ENCODE measurements around the gene ACSM6.
"Not testable (repeated sequence)": the region's sequence is repeated elsewhere in the genome, so short reads cannot be mapped to it uniquely, and the experiment has no call there.

The ACSM6 gene

DNA sequence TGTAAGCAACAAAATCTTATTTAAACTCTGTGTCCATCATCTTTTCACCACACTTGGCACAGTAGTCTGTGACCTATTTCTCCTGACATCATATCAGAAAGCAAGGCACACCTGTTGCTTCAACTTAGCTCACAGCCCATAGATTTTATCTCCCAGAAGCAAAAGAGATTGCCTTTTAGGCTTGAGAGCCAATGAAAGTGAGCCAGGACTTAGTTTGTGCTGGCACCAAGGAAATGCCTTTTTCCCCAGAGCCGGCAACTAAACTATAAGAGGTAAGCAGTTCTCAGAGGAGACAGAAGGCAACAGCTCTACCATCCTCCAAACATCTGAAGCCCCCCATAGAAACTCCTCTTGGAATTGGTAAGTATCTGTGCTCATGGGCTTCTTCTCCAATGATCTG is at the start of gene ACSM6:
Gene ACSM6, plus strand, starts transcription at position 295 of the 400 bp plus-strand sequence. CDS start 248 bp downstream, outside the sequence.
- DNase-seq: no peak

DNA sequence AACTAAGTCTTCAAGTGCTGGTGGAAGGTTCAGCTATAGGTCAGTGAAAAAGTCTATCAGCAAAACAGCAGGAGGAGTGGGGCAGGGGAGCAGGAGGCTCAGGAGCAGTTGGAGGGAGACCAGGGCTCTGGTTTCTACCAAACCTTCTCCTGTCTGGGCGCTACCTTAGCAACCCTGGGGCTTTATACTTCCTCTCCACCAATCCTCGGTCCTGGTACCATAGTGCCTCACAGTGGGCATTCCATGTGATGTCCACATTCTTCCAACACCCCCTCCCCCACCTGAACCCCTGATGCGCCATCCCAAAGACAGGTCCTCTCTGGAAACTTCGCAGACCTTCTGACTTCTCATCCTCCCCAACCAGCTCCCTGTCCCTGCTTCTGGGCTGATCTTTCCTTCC is 25.3 kb upstream of the ACSM6 start:
- DNase-seq: no peak

- no peak for DNase-seq
Measured at GRCh38 chr10:95169522-95169921, 24.5 kb upstream of the ACSM6 start.

GRCh38 chr10:95170790-95171189 is 23.2 kb upstream of the ACSM6 start:
- DNase-seq: no peak

DNA sequence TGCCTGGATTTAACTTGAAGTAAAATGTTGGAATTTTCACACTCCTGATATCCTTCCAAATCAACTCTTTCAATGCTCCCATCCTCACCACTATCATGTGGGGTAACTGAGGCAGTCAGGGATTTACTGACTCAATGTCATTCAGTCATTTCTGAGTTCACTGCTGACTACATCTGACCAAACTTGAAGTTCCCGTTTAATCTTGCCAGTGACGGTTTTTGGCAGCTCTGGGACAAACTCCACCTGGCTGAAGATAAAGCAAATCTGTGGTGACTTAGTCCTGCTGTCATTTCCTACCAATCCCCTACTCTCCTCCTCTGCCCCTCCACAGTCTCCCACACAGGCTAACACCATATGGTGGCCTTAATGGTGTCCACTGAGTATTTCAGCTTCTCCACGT is 22.7 kb upstream of the ACSM6 start:
- DNase-seq: no peak

GRCh38 chr10:95172851-95173250 is 21.2 kb upstream of the ACSM6 start:
- no peak for DNase-seq

- DNase-seq: no peak
Measured at GRCh38 chr10:95176101-95176500, 17.9 kb upstream of the ACSM6 start.

- no peak for DNase-seq
Measured at GRCh38 chr10:95177429-95177828, 16.6 kb upstream of the ACSM6 start.

GRCh38 chr10:95178266-95178665 is 15.8 kb upstream of the ACSM6 start:
- no peak for DNase-seq

DNA sequence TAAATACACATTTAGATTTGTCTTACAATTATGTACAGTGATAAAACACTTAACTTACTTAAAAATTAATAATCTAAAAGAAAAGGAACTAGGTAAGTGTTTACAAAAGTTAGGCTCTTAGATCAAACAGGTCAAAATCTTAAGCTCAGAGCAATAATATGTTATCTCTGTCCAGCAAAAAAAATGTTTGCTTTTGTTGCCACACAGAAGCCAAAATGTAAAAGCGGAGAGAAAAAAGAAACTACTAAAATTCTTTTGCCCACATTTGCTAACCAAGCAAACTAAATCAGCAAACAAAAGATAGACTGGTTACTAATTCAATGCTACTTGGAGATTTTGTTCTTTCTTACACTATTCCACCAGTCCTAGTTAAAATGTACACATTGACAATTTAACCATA is 15.2 kb upstream of the ACSM6 start:
- DNase-seq: no peak

GRCh38 chr10:95181726-95182125 is 12.3 kb upstream of the ACSM6 start:
- peak; percentile 31 for DNase-seq

GRCh38 chr10:95183271-95184230 is 10.5 kb upstream of the ACSM6 start:
- peak; percentile 76 for DNase-seq

GRCh38 chr10:95187617-95188016 is 6.4 kb upstream of the ACSM6 start:
- no peak for DNase-seq

GRCh38 chr10:95188593-95188992 is 5.4 kb upstream of the ACSM6 start:
- DNase-seq: no peak

GRCh38 chr10:95196046-95196445 is 2.0 kb downstream of the ACSM6 start:
- DNase-seq: no peak

DNA sequence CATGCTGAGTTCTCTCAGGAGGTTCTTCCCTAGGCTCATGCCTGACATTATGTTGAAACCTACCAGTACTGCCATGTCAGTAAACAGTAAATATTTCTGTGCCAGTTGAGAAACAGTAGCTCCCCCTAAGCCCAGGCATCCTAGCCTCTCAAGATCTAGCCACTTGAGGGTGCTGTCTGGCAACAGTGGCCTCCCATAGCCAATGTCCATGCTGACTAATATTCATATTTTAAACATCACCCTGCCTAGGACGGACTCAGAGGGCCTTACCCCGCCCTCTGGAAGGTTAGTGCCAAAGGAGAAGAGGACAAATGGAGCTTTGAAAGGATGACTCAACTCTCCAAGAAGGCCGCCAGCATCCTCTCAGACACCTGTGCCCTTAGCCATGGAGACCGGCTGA is 7.7 kb downstream of the ACSM6 start:
- peak; percentile 14 for DNase-seq

GRCh38 chr10:95202865-95203264 is 8.8 kb downstream of the ACSM6 start:
- DNase-seq: not testable (repeated sequence)

DNA sequence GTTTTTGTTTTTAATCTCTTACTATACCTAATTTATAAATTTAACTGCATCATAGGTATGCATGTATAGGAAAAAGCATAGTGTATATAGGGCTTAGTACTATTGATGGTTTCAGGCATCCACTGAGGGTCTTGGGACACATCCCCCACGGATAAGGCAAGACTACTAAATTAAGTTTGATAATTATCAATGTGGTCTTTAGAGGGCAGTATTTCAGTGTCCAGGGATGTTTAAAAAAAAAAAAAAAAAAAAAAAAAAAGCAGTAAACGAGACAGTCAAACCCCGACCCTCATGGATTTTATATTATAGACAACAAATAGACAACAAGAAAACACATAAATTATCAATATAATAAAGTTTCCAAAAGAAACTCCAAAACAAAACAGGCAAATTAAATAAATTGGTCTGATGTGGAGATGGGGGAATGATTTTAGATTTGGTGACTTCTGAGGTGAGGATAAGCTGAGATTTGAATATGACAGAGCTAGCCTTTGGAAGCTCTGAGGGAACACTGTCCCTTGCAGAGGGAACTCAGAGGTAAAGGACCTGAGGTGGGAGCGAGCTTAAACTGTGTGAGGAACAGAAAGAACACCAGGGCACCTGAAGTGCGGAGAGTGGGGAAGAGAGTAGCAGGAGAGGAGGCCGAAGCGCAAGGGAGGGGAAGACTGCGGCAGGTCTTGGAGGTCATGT is 14.8 kb downstream of the ACSM6 start:
- DNase-seq: peak; percentile 15

GRCh38 chr10:95209509-95210127 is 15.6 kb downstream of the ACSM6 start:
- DNase-seq: no peak

GRCh38 chr10:95211606-95212279 is 17.7 kb downstream of the ACSM6 start:
- peak; percentile 25 for DNase-seq

- peak; percentile 42 for DNase-seq
Measured at GRCh38 chr10:95214369-95214768, 20.3 kb downstream of the ACSM6 start.

DNA sequence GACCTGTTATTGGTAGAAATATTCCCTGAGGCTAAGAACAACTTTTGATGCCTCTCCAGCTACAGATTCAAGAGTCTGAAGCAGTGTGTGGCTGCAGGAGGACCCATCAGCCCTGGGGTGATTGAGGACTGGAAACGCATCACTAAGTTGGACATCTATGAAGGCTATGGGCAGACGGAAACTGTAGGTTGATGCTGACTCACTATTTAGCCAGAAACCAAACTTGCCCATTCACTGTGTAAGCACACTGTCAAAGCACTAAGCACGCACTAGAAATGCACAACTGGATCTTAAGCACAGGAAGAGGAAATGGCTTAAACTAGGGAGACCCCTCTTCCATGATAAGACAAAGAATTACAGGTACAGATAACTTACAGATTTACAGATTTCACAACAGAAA is 20.8 kb downstream of the ACSM6 start:
- DNase-seq: peak; percentile 31

- DNase-seq: peak; percentile 41
Measured at GRCh38 chr10:95217476-95217875, 23.4 kb downstream of the ACSM6 start.
